OCI-LY7 (cell line): Measurements from ENCODE around the gene MPRIP.

Source experiments
- CTCF ChIP-seq: fragments of 200-600 bp; sonication (generic); conservative IDR thresholded peaks from 2 replicates; pipeline ENCODE4 v1.5.1; 2014; ENCODE audit warnings: mild to moderate bottlenecking, antibody characterized with exemption, low read length, moderate library complexity, mixed read lengths
- EZH2phosphoT487 ChIP-seq: fragments of 200-600 bp; sonication (generic); IDR thresholded peaks from 2 replicates; pipeline ENCODE4 v1.6.1; 2018; ENCODE audit warnings: low read depth, borderline replicate concordance, mild to moderate bottlenecking, mixed run types, antibody characterized with exemption, low read length, moderate library complexity, mixed read lengths

GRCh38 chr17:17157041-17157440 lies 114.8 kb downstream of the MPRIP start:
- no peak for TF ChIP-seq CTCF
- no peak for TF ChIP-seq EZH2phosphoT487
